ENCODE results near the gene PCNX2. TPM values are rescaled to one million over a fixed set of nuclear protein-coding genes. Genes with fewer than 3 reads are reported as not detected.
"Not testable (repeated sequence)": the region's sequence is repeated elsewhere in the genome, so short reads cannot be mapped to it uniquely, and the experiment has no call there.

Gene PCNX2
- total RNA-seq, 1 experiment from 2014 or later = 15.0 TPM

GRCh38 chr1:233012021-233012420, 283.5 kb downstream of the PCNX2 start:
- no peak for DNase-seq (ENCODE audit: low read depth)

- DNase-seq (ENCODE audit: low read depth) = no peak
Observed at GRCh38 chr1:233010146-233010545, 285.4 kb downstream of the PCNX2 start.

- DNase-seq (ENCODE audit: low read depth) = no peak
Observed at GRCh38 chr1:233006541-233006973, 289.0 kb downstream of the PCNX2 start.

- DNase-seq (ENCODE audit: low read depth) = no peak
Observed at GRCh38 chr1:233006108-233006507, 289.4 kb downstream of the PCNX2 start.

GRCh38 chr1:233005703-233006102, 289.8 kb downstream of the PCNX2 start:
- peak; percentile 66 for DNase-seq (ENCODE audit: low read depth)

- DNase-seq (ENCODE audit: low read depth) = no peak
Observed at GRCh38 chr1:233005156-233005555, 290.4 kb downstream of the PCNX2 start.

GRCh38 chr1:233004451-233004850, 291.1 kb downstream of the PCNX2 start:
- DNase-seq (ENCODE audit: low read depth) = no peak

GRCh38 chr1:233003638-233004037, 291.9 kb downstream of the PCNX2 start:
- not testable (repeated sequence) for DNase-seq (ENCODE audit: low read depth)

- DNase-seq (ENCODE audit: low read depth) = no peak
Observed at GRCh38 chr1:232999956-233000625, 295.4 kb downstream of the PCNX2 start.

- DNase-seq (ENCODE audit: low read depth) = no peak
Observed at GRCh38 chr1:232998646-232999045, 296.9 kb downstream of the PCNX2 start.

GRCh38 chr1:232998138-232998537, 297.4 kb downstream of the PCNX2 start:
- no peak for DNase-seq (ENCODE audit: low read depth)

- no peak for DNase-seq (ENCODE audit: low read depth)
Observed at GRCh38 chr1:232996143-232996542, 299.4 kb downstream of the PCNX2 start.

- no peak for DNase-seq (ENCODE audit: low read depth)
Observed at GRCh38 chr1:232995189-232995588, 300.3 kb downstream of the PCNX2 start.

GRCh38 chr1:232993555-232993954, 302.0 kb downstream of the PCNX2 start:
- no peak for DNase-seq (ENCODE audit: low read depth)

GRCh38 chr1:232992227-232992626, 303.3 kb downstream of the PCNX2 start:
- DNase-seq (ENCODE audit: low read depth) = no peak

- no peak for DNase-seq (ENCODE audit: low read depth)
Observed at GRCh38 chr1:232991238-232991637, 304.3 kb downstream of the PCNX2 start.

GRCh38 chr1:232990176-232991128, 305.1 kb downstream of the PCNX2 start:
- DNase-seq (ENCODE audit: low read depth) = no peak

- DNase-seq (ENCODE audit: low read depth) = peak; percentile 72
Observed at GRCh38 chr1:232988572-232989040, 306.9 kb downstream of the PCNX2 start.

GRCh38 chr1:232987774-232988140, 307.8 kb downstream of the PCNX2 start:
- DNase-seq (ENCODE audit: low read depth) = no peak

- DNase-seq (ENCODE audit: low read depth) = no peak
Observed at GRCh38 chr1:232987046-232987773, 308.3 kb downstream of the PCNX2 start.

GRCh38 chr1:232986527-232986922, 309.0 kb downstream of the PCNX2 start:
- DNase-seq (ENCODE audit: low read depth) = no peak

GRCh38 chr1:232985882-232986526, 309.5 kb downstream of the PCNX2 start:
- no peak for DNase-seq (ENCODE audit: low read depth)
